PC-3 (cell line): ENCODE data around the gene AHDC1. TPM values are rescaled to one million over a fixed set of nuclear protein-coding genes. Genes with fewer than 3 reads are reported as not detected.

Experiments
- ATAC-seq: fragments of 200-7000 bp; cut with Tn5 transposase; 2 replicates; pipeline ENCODE4 v1.9.1; 2020; ENCODE audit warnings: mild to moderate bottlenecking, moderate library complexity
- BruUV-seq: library from RNA; stranded (reverse); fragments of 400-500 nt; replicated peaks from 2 replicates; lab custom pipeline; 2021; lab: Mats Ljungman, UMichigan
- CTCF ChIA-PET: fragments of 300-600 bp; sonication (Branson Sonifier 250); formaldehyde crosslinking; loops from one replicate; lab custom pipeline; 2022; ENCODE audit warnings: antibody characterized with exemption; lab: Charles Lee
- POLR2A ChIA-PET: fragments of 300-600 bp; sonication (Branson Sonifier 250); formaldehyde crosslinking; loops from one replicate; lab custom pipeline; 2022; ENCODE audit warnings: antibody characterized with exemption; ENCODE audit not compliant: unreplicated experiment; lab: Charles Lee
- DNase-seq: peaks from one replicate; pipeline ENCODE4 v3.0.0-alpha.2; 2015
- H2AFZ ChIP-seq: fragments of 300-600 bp; sonication (generic); 2 replicates; pipeline ENCODE4 v1.6.0; 2016; ENCODE audit warnings: antibody characterized with exemption, low read length
- H3F3A ChIP-seq: fragments of 300-600 bp; sonication (generic); one replicate; pipeline ENCODE4 v1.6.0; 2017; ENCODE audit warnings: antibody characterized with exemption, low read length, control low read depth, mild to moderate bottlenecking; ENCODE audit not compliant: unreplicated experiment
- H3K27ac ChIP-seq: fragments of 300-600 bp; sonication (generic); 2 replicates; pipeline ENCODE4 v1.5.1; 2016; ENCODE audit warnings: mild to moderate bottlenecking, low read length
- H3K27me3 ChIP-seq: fragments of 300-600 bp; sonication (generic); 2 replicates; pipeline ENCODE4 v1.6.1; 2016; ENCODE audit warnings: low read length, mixed read lengths
- H3K36me3 ChIP-seq: fragments of 300-600 bp; sonication (generic); 2 replicates; pipeline ENCODE4 v1.6.1; 2016; ENCODE audit warnings: low read depth, mixed run types, low read length, mixed read lengths
- H3K4me1 ChIP-seq: fragments of 300-600 bp; sonication (generic); 2 replicates; pipeline ENCODE4 v1.5.1; 2016; ENCODE audit warnings: low read length; ENCODE audit not compliant: insufficient read depth
- H3K4me2 ChIP-seq: fragments of 300-600 bp; sonication (generic); 2 replicates; pipeline ENCODE4 v1.6.0; 2016; ENCODE audit warnings: low read length
- H3K4me3 ChIP-seq: fragments of 300-600 bp; sonication (generic); 2 replicates; pipeline ENCODE4 v1.5.1; 2016; ENCODE audit warnings: mild to moderate bottlenecking, low read length, mixed read lengths
- H3K79me2 ChIP-seq: fragments of 300-600 bp; sonication (generic); 2 replicates; pipeline ENCODE4 v1.6.1; 2017; ENCODE audit warnings: low read length, mixed read lengths
- H3K9ac ChIP-seq: fragments of 300-600 bp; sonication (generic); 2 replicates; pipeline ENCODE4 v1.6.0; 2016; ENCODE audit warnings: mild to moderate bottlenecking, low read length
- H3K9me2 ChIP-seq: fragments of 300-600 bp; sonication (generic); replicated peaks from 2 replicates; pipeline ENCODE4 v1.6.1; 2016; ENCODE audit warnings: mixed run types, low read length, mixed read lengths
- H3K9me3 ChIP-seq: fragments of 300-600 bp; sonication (generic); 2 replicates; pipeline ENCODE4 v1.6.1; 2016; ENCODE audit warnings: low read length, mixed read lengths
- H4K20me1 ChIP-seq: fragments of 300-600 bp; sonication (generic); 2 replicates; pipeline ENCODE4 v1.6.1; 2016; ENCODE audit warnings: low read length, mixed read lengths
- EZH2 ChIP-seq: fragments of 300-600 bp; sonication (generic); IDR thresholded peaks from one replicate; pipeline ENCODE4 v1.6.1; 2017; ENCODE audit warnings: antibody characterized with exemption, mild to moderate bottlenecking, low read length; ENCODE audit not compliant: unreplicated experiment
- EZH2phosphoT487 ChIP-seq: fragments of 300-600 bp; sonication (generic); IDR thresholded peaks from 2 replicates; pipeline ENCODE4 v1.6.1; 2018; ENCODE audit warnings: mild to moderate bottlenecking, antibody characterized with exemption, low read length, borderline replicate concordance
- intact Hi-C: fragments of 100-400 bp; cut with micrococcal nuclease; formaldehyde crosslinking; loops from 2 replicates; pipeline ENCODE4 v1.9.0; 2023
- total RNA-seq: library from RNA; depleted of rRNA; stranded (reverse); fragments of >200 nt; gene quantifications from 2 replicates; pipeline ENCODE4 v1.2.3, GENCODE V29; 2014
- TF ChIP-seq, protein P1 (sequence below): fragments of 300-600 bp; sonication (generic); conservative IDR thresholded peaks from 2 replicates; pipeline ENCODE4 v1.5.1; 2017; ENCODE audit warnings: antibody characterized with exemption, low read depth, mild to moderate bottlenecking, low read length

Gene AHDC1
- total RNA-seq, 1 experiment from 2014 or later = 15.2 TPM

DNA sequence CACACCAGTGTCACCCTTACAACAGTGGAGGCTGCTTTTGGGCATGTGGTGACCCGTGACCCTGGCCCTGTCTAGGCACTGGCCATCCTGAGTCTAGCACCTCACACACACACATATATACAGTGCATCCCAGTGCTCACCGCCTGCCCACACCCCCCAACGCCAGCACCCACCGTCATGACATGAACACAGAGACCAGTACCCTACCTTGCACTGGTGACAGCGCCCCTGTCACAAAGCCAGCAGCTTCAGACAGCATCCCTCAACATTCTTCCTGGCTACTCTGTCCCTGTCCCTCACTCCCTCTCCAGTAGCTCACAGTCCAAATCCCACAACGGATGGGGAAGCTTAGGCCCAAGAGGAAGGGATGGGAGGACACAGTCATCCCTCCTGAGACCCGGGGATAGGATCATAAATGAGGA is 27.1 kb downstream of the AHDC1 start:
- ChIA-PET CTCF (interaction anchor here (0.7 kb wide), 1 partner anchor 280 kb away, joined by 3 read pairs; no protein-coding TSS in a partner anchor), POLR2A (no interaction called here)
- Histone ChIP-seq H3K27me3 (no peaks in the 10 kb centered on the region), H3K9me2 (no peaks in the 10 kb centered on the region), H2AFZ (no peak overlapping the region), H3K4me2 (peak overlapping the region; percentile 85), H3K27ac (no peak overlapping the region), H3K4me1 (peaks cover 21% of the 10 kb centered on the region), H3K9me3 (no peaks in the 10 kb centered on the region), H4K20me1 (no peaks in the 10 kb centered on the region), H3K9ac (no peak overlapping the region), H3K4me3 (peak overlapping the region; percentile 66; the same call in 1 of the 2 replicates), H3F3A (no peaks in the 10 kb centered on the region), H3K36me3 (no peaks in the 10 kb centered on the region), H3K79me2 (peaks cover 70% of the 10 kb centered on the region)
- no TSS peak for BruUV-seq
- no peak for DNase-seq
- no peak for ATAC-seq
- intact Hi-C loops = no loop called here
- TF ChIP-seq, protein P1, sequence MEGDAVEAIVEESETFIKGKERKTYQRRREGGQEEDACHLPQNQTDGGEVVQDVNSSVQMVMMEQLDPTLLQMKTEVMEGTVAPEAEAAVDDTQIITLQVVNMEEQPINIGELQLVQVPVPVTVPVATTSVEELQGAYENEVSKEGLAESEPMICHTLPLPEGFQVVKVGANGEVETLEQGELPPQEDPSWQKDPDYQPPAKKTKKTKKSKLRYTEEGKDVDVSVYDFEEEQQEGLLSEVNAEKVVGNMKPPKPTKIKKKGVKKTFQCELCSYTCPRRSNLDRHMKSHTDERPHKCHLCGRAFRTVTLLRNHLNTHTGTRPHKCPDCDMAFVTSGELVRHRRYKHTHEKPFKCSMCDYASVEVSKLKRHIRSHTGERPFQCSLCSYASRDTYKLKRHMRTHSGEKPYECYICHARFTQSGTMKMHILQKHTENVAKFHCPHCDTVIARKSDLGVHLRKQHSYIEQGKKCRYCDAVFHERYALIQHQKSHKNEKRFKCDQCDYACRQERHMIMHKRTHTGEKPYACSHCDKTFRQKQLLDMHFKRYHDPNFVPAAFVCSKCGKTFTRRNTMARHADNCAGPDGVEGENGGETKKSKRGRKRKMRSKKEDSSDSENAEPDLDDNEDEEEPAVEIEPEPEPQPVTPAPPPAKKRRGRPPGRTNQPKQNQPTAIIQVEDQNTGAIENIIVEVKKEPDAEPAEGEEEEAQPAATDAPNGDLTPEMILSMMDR = no peak
- TF ChIP-seq EZH2 (no peak), EZH2phosphoT487 (no peak)

DNA sequence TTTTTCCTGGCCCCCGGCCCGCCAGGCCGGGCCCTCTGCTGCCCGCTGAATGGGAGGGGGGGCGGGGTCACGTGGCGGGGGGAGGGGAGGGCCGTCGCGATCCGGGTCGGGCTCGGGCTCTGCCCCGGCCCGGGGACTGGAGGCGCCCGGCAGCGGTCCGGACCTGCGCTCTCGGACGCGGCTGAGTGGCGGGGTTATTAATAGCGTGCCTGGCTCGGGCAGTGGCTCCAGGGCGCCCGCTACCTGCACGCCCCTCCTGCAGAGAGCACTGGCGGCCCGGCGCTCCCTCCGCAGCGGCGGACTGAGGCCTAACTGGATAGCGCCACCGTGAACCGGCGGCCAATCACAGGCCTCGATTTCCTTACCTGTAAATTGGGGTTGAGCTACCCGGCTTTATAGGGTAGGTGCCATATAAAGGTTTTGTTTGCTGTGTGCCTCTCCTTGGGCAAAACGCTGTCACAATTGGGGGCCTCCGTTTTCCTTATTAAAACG is 28.1 kb downstream of the AHDC1 start:
- Histone ChIP-seq H3F3A (no peaks in the 10 kb centered on the region), H3K4me2 (peak overlapping the region; percentile 85), H3K79me2 (peaks cover 75% of the 10 kb centered on the region), H3K27ac (peak overlapping the region; percentile 23; the same call in 1 of the 2 replicates), H3K4me3 (peak overlapping the region; percentile 66), H3K4me1 (peaks cover 21% of the 10 kb centered on the region), H4K20me1 (no peaks in the 10 kb centered on the region), H3K36me3 (no peaks in the 10 kb centered on the region), H3K27me3 (no peaks in the 10 kb centered on the region), H2AFZ (peak overlapping the region; percentile 64; the same call in 1 of the 2 replicates), H3K9me3 (no peaks in the 10 kb centered on the region), H3K9me2 (no peaks in the 10 kb centered on the region), H3K9ac (peak overlapping the region; percentile 47; the same call in 1 of the 2 replicates)
- TF ChIP-seq, protein P1 = 0 out of 2 replicates have a peak, but pooled peaks have one; percentile 25
- no peak for TF ChIP-seq EZH2phosphoT487
- TF ChIP-seq EZH2 = no peak
- BruUV-seq = no TSS peak
- POLR2A ChIA-PET = interaction anchor here (0.5 kb wide), 1 partner anchor 24 kb away, joined by 5 read pairs; no protein-coding TSS in a partner anchor
- CTCF ChIA-PET = interaction anchor here (0.9 to 1.6 kb wide), 2 partner anchors 17 to 19 kb away, joined by 3 to 11 read pairs; no protein-coding TSS in a partner anchor
- DNase-seq = peak; percentile 51
- peak; percentile 77 for ATAC-seq
- intact Hi-C loops = no loop called here
